Measurements from ENCODE around the gene GALK1.
"Not testable (repeated sequence)": the region's sequence is repeated elsewhere in the genome, so short reads cannot be mapped to it uniquely, and the experiment has no call there.

GALK1 gene

GRCh38 chr17:75763613-75764416, 1.2 kb downstream of the GALK1 start:
- DNase-seq (ENCODE audit: low read depth) = no peak

GRCh38 chr17:75763269-75763607, 1.8 kb downstream of the GALK1 start:
- no peak for DNase-seq (ENCODE audit: low read depth)

- no peak for DNase-seq (ENCODE audit: low read depth)
Observed at GRCh38 chr17:75762513-75763268, 2.3 kb downstream of the GALK1 start.

- DNase-seq (ENCODE audit: low read depth) = not testable (repeated sequence)
Observed at GRCh38 chr17:75759978-75760640, 4.9 kb downstream of the GALK1 start.

GRCh38 chr17:75759457-75759856, 5.5 kb downstream of the GALK1 start:
- no peak for DNase-seq (ENCODE audit: low read depth)

GRCh38 chr17:75758131-75758905, 6.7 kb downstream of the GALK1 start:
- no peak for DNase-seq (ENCODE audit: low read depth)

GRCh38 chr17:75757086-75757681, 7.8 kb downstream of the GALK1 start:
- DNase-seq (ENCODE audit: low read depth) = no peak

GRCh38 chr17:75756451-75757085, 8.4 kb downstream of the GALK1 start:
- no peak for DNase-seq (ENCODE audit: low read depth)

GRCh38 chr17:75755990-75756389, 9.0 kb downstream of the GALK1 start:
- DNase-seq (ENCODE audit: low read depth) = no peak

- DNase-seq (ENCODE audit: low read depth) = no peak
Observed at GRCh38 chr17:75755205-75755901, 9.6 kb downstream of the GALK1 start.

- no peak for DNase-seq (ENCODE audit: low read depth)
Observed at GRCh38 chr17:75754378-75755204, 10.4 kb downstream of the GALK1 start.

- DNase-seq (ENCODE audit: low read depth) = no peak
Observed at GRCh38 chr17:75753514-75754377, 11.2 kb downstream of the GALK1 start.

GRCh38 chr17:75752802-75753513, 12.0 kb downstream of the GALK1 start:
- no peak for DNase-seq (ENCODE audit: low read depth)

GRCh38 chr17:75752405-75752709, 12.6 kb downstream of the GALK1 start:
- DNase-seq (ENCODE audit: low read depth) = no peak

- no peak for DNase-seq (ENCODE audit: low read depth)
Observed at GRCh38 chr17:75751676-75752404, 13.2 kb downstream of the GALK1 start.

- no peak for DNase-seq (ENCODE audit: low read depth)
Observed at GRCh38 chr17:75750661-75751423, 14.2 kb downstream of the GALK1 start.

All from non-pigmented ciliary epithelial cell (primary cell).